C4-2B (cell line): ENCODE results near the gene TPRX1.

ENCODE experiments used
- H3K27ac ChIP-seq: fragments of 450-650 bp; 2 replicates; pipeline ENCODE4 v1.5.1; 2017
- CTCF ChIP-seq: fragments of 450-650 bp; conservative IDR thresholded peaks from 2 replicates; pipeline ENCODE4 v1.5.1; 2017; ENCODE audit warnings: mild to moderate bottlenecking
- ZFX ChIP-seq: fragments of 450-650 bp; IDR thresholded peaks from 2 replicates; pipeline ENCODE4 v1.6.1; 2017

Gene TPRX1

GRCh38 chr19:47786566-47786965, 17.8 kb downstream of the TPRX1 start:
- H3K27ac ChIP-seq: no peak overlapping the region
- TF ChIP-seq ZFX (no peak), CTCF (no peak)

- TF ChIP-seq CTCF: no peak
- no peak for TF ChIP-seq ZFX
- no peak overlapping the region for H3K27ac ChIP-seq
Observed at GRCh38 chr19:47781590-47782262, 22.6 kb downstream of the TPRX1 start.

GRCh38 chr19:47780215-47780551, 24.2 kb downstream of the TPRX1 start:
- H3K27ac ChIP-seq: no peak overlapping the region; the same call in 1 of the 2 replicates
- no peak for TF ChIP-seq ZFX
- TF ChIP-seq CTCF: no peak

GRCh38 chr19:47779524-47780214, 24.7 kb downstream of the TPRX1 start:
- peak overlapping the region; percentile 92 for H3K27ac ChIP-seq
- TF ChIP-seq CTCF (no peak), ZFX (no peak)

- peak overlapping the region; percentile 92 for H3K27ac ChIP-seq
- TF ChIP-seq ZFX (no peak), CTCF (no peak)
Observed at GRCh38 chr19:47778954-47779351, 25.4 kb downstream of the TPRX1 start.

GRCh38 chr19:47778049-47778953, 26.1 kb downstream of the TPRX1 start, which contains the start of gene SELENOW:
TSS of gene SELENOW (plus strand) at chr19:47778703. CDS start at chr19:47778786, 83 bp downstream.
- TF ChIP-seq ZFX (no peak), CTCF (no peak)
- peak within 1 kb of the TSS; percentile 92 for H3K27ac ChIP-seq

GRCh38 chr19:47777245-47778048, 26.9 kb downstream of the TPRX1 start:
- H3K27ac ChIP-seq: peak overlapping the region; percentile 92; the same call in 1 of the 2 replicates
